H1 (cell line): ENCODE data around the gene TLE2. TPM values are rescaled to one million over a fixed set of nuclear protein-coding genes. Genes with fewer than 3 reads are reported as not detected.

Source experiments
- TAF7 ChIP-seq: optimal IDR thresholded peaks from 2 replicates; pipeline ENCODE3; 2011; ENCODE audit warnings: low read depth, mild to moderate bottlenecking, inconsistent platforms, low read length, moderate library complexity, borderline replicate concordance
- polyA plus RNA-seq, 7 experiments: library from polyadenylated mRNA; depleted of rRNA in 3 of 7; stranded (reverse) in 5 of 7; unstranded in 2 of 7; fragments of >200 nt in 5 of 7; fragments of 200-250 nt in 2 of 7; gene quantifications; 1 replicate in 5 of 7; 2 replicates in 1 of 7; 4 replicates in 1 of 7; pipeline versions ENCODE4 v1.2.1 to v1.2.3, GENCODE V29; 2011 to 2013; ENCODE audit warnings: missing spikeins in 2 of 7, mixed read lengths in 2 of 7
- total RNA-seq: library from RNA; stranded (reverse); fragmentation: NEBNext Ultra II Directional; extraction: Animal tissue kit (Norgen Biotek cat#: 25700); gene quantifications from 2 replicates; pipeline ENCODE4 v1.2.1, GENCODE V29; 2021

The TLE2 gene
- total and polyA plus RNA-seq, 2 of the 8 experiments (the other 6 are each of a cell fraction or from before 2014, with no cell fraction given) = 8.0 to 11.5 TPM

DNA sequence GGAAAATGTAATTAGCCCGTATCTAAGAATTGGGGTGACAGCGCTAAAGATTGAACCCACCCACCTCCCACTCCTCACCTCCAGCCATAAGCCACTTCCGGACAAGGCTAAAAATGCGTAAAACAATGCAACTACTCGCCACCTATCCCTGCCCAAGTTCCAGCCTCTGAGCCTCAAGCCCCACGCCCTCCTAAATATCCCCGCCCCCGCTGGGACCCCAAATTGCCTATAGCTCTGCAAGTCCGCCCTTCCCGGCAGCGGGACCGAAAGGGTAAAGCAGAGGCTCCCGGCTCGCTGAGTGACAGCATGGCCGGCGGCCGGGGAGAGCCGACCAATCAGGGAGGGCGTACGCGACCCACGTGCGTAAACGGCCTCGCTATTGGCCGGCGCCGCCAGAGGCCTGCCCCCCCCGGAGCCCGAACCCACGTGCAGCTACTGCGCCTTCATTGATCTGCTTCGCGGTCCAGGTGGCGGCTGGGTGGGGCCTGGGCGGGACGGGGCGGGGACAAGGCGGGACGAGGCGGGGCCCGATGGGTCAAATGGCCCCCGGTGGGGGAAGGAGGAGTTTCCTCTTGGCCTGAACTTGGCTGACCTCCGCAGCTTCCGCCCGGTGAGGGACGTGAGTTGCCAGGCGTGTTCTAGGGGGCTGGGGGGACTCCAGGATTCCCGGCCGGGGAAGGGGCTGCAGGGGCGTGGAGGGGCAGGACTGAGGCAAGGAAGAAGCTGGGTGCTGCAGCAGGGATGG lies 51.9 kb downstream of the TLE2 start, which contains the start of gene TLE6 (continued):
- no peak for TF ChIP-seq TAF7
